GM12878 (cell line): ENCODE data around the gene FANCG. TPM values are rescaled to one million over a fixed set of nuclear protein-coding genes. Genes with fewer than 3 reads are reported as not detected.

Experiments used
- ATAC-seq: fragments of 200-7000 bp; cut with Tn5 transposase; 3 replicates; pipeline ENCODE4 v1.9.1; 2020; ENCODE audit warnings: mild to moderate bottlenecking, moderate library complexity
- BruUV-seq: library from RNA; stranded (reverse); fragments of 400-500 nt; replicated peaks from 2 replicates; lab custom pipeline; 2021; lab: Mats Ljungman, UMichigan
- CTCF ChIA-PET: fragments of 300-600 bp; sonication (Branson Sonifier 250); formaldehyde crosslinking; extraction: SDS; loops from one replicate; lab custom pipeline; 2021; ENCODE audit warnings: inconsistent platforms; lab: Yijun Ruan, JAX
- POLR2A ChIA-PET: fragments of 350-600 bp; formaldehyde crosslinking; extraction: SDS; loops from one replicate; lab custom pipeline; 2021; ENCODE audit warnings: inconsistent platforms; lab: Charles Lee
- RAD21 ChIA-PET: fragments of 300-600 bp; sonication (Branson Sonifier 250); formaldehyde crosslinking; loops from one replicate; lab custom pipeline; 2023; ENCODE audit warnings: antibody characterized with exemption; ENCODE audit not compliant: unreplicated experiment; lab: Charles Lee
- SMC1A ChIA-PET: fragments of 300-600 bp; sonication (Branson Sonifier 250); formaldehyde crosslinking; loops from one replicate; lab custom pipeline; 2023; ENCODE audit not compliant: unreplicated experiment, uncharacterized antibody; lab: Charles Lee
- DNase-seq: peaks from one replicate; pipeline ENCODE4 v3.0.0-alpha.2; 2011; ENCODE audit warnings: low read depth, low spot score
- FAIRE-seq: peaks from 3 replicates; lab custom pipeline; 2011; peaks lifted over from hg19 to GRCh38; lab: Jason Lieb, UNC
- H2AFZ ChIP-seq: 2 replicates; pipeline ENCODE4 v1.6.0; 2011; ENCODE audit warnings: low read depth, low read length, control low read depth; ENCODE audit not compliant: control insufficient read depth
- H3K27ac ChIP-seq: 2 replicates; pipeline ENCODE4 v1.5.1; 2011; ENCODE audit warnings: control low read depth; ENCODE audit not compliant: control insufficient read depth, insufficient read depth
- H3K27me3 ChIP-seq, 2 experiments: replicated peaks in 1 of 2; 2 replicates each; pipeline versions ENCODE4 v1.6.0 to v1.6.1; 2011; ENCODE audit warnings: low read length in 1 of 2; ENCODE audit not compliant: control insufficient read depth in 2 of 2, insufficient read depth in 2 of 2
- H3K36me3 ChIP-seq, 2 experiments: 2 replicates each; pipeline ENCODE4 v1.5.1; 2011; ENCODE audit warnings: low read length in 1 of 2; ENCODE audit not compliant: control insufficient read depth in 2 of 2, insufficient read depth in 2 of 2
- H3K4me1 ChIP-seq: 2 replicates; pipeline ENCODE4 v1.6.1; 2011; ENCODE audit warnings: mild to moderate bottlenecking, low read length, moderate library complexity, mixed read lengths; ENCODE audit not compliant: control insufficient read depth, insufficient read depth
- H3K4me2 ChIP-seq: 2 replicates; pipeline ENCODE4 v1.6.0; 2011; ENCODE audit warnings: control low read depth; ENCODE audit not compliant: control insufficient read depth, insufficient read depth
- H3K4me3 ChIP-seq: fragments of 200-600 bp; sonication (generic); 2 replicates; pipeline ENCODE4 v1.5.1; 2016
- H3K79me2 ChIP-seq: 2 replicates; pipeline ENCODE4 v1.6.0; 2011; ENCODE audit warnings: low read length; ENCODE audit not compliant: control insufficient read depth, insufficient read depth
- H3K9ac ChIP-seq: 2 replicates; pipeline ENCODE4 v1.8.0; 2011; ENCODE audit warnings: low read length, control low read depth, mixed read lengths; ENCODE audit not compliant: control insufficient read depth, insufficient read depth
- H3K9me3 ChIP-seq: replicated peaks from 3 replicates; pipeline ENCODE4 v1.5.1; 2011; ENCODE audit warnings: mild to moderate bottlenecking, low read length; ENCODE audit not compliant: control insufficient read depth, insufficient read depth
- H4K20me1 ChIP-seq: 2 replicates; pipeline ENCODE4 v1.6.0; 2011; ENCODE audit not compliant: control insufficient read depth, insufficient read depth
- CBX5 ChIP-seq: sonication (generic); IDR thresholded peaks from 2 replicates; pipeline ENCODE4 v1.6.1; 2016; ENCODE audit warnings: low read depth, moderate library complexity, mild to moderate bottlenecking, inconsistent platforms
- CEBPZ ChIP-seq: fragments of 150-350 bp; IDR thresholded peaks from 2 replicates; pipeline ENCODE4 v1.6.1; 2016; ENCODE audit warnings: low read depth, low read length
- EP300 ChIP-seq, 2 experiments: fragments of 150-350 bp in 1 of 2; IDR thresholded peaks; 2 replicates each; pipeline ENCODE4 v1.6.1; 2011 to 2012; ENCODE audit warnings: low read depth in 2 of 2, low read length in 2 of 2, borderline replicate concordance in 1 of 2, improper control_type of control experiment in 1 of 2, inconsistent platforms in 1 of 2; ENCODE audit not compliant: control insufficient read depth in 1 of 2
- GABPA ChIP-seq: IDR thresholded peaks from 2 replicates; pipeline ENCODE4 v1.6.1; 2014; ENCODE audit warnings: antibody characterized with exemption, low read depth, mild to moderate bottlenecking, inconsistent platforms
- SKIL ChIP-seq: fragments of 450-650 bp; IDR thresholded peaks from 2 replicates; pipeline ENCODE4 v1.6.1; 2017; ENCODE audit warnings: mild to moderate bottlenecking, low read depth, inconsistent platforms; ENCODE audit not compliant: poor library complexity, severe bottlenecking
- SMAD5 ChIP-seq: IDR thresholded peaks from 2 replicates; pipeline ENCODE4 v1.6.1; 2016; ENCODE audit warnings: antibody characterized with exemption, low read depth
- SREBF2 ChIP-seq: IDR thresholded peaks from 2 replicates; pipeline ENCODE4 v1.6.1; 2012; ENCODE audit warnings: mild to moderate bottlenecking, low read length
- SRF ChIP-seq, 2 experiments: IDR thresholded peaks; 2 replicates each; pipeline ENCODE4 v1.6.1; 2011; ENCODE audit warnings: low read depth in 2 of 2, low read length in 2 of 2, mild to moderate bottlenecking in 1 of 2, moderate library complexity in 1 of 2
- SUZ12 ChIP-seq: fragments of 200-600 bp; sonication (generic); IDR thresholded peaks from one replicate; pipeline ENCODE4 v1.6.1; 2018; ENCODE audit warnings: antibody characterized with exemption, mild to moderate bottlenecking; ENCODE audit not compliant: unreplicated experiment
- WGBS: methylation state at CpG from one replicate; pipeline ENCODE4 v1.1.6; 2016; ENCODE audit warnings: low lambda C conversion rate; ENCODE audit not compliant: insufficient replicate concordance, insufficient coverage; ENCODE audit errors: missing lambda C conversion rate; 5-methylcytosine and 5-hydroxymethylcytosine counted together
- in situ Hi-C: fragments of 300-500 bp; cut with MboI; formaldehyde crosslinking; loops from 9 replicates; pipeline ENCODE4 v1.14.3; 2018; ENCODE audit warnings: mixed read lengths
- intact Hi-C: fragments of 100-400 bp; cut with micrococcal nuclease; formaldehyde crosslinking; loops from one replicate; pipeline ENCODE4 v1.14.2; 2022; ENCODE audit not compliant: unreplicated experiment
- polyA plus RNA-seq, 11 experiments: library from polyadenylated mRNA; depleted of rRNA in 4 of 11; unstranded in 6 of 11; stranded (reverse) in 5 of 11; fragments of >200 nt; fragmentation: Nextera tagmentation in 4 of 11; fragmentation: Illumina TruSeq in 1 of 11; extraction: Ambion mirVana in 4 of 11; extraction: Trizol in 1 of 11; gene quantifications; 1 replicate in 1 of 11; 2 replicates in 10 of 11; pipeline versions ENCODE4 v1.2.1 to v1.2.3, GENCODE V29; 2011 to 2016; ENCODE audit warnings: inconsistent platforms in 2 of 11, missing spikeins in 2 of 11, low read depth in 1 of 11
- total RNA-seq, 4 experiments: library from RNA; depleted of rRNA in 3 of 4; stranded (reverse); fragments of >200 nt in 3 of 4; fragmentation: Illumina TruSeq in 1 of 4; extraction: Trizol in 1 of 4; gene quantifications; 2 replicates each; pipeline versions ENCODE4 v1.2.1 to v1.2.3, GENCODE V29; 2013 to 2021
- TF ChIP-seq, protein P1 (sequence below): IDR thresholded peaks from 2 replicates; pipeline ENCODE4 v1.6.1; 2012; ENCODE audit warnings: mild to moderate bottlenecking, low read depth, low read length

FANCG gene
- total and polyA plus RNA-seq, 10 of the 15 experiments (the other 5 are each of a cell fraction or from before 2014, with no cell fraction given) = 16.4 to 78.7 (median 45.4) TPM

DNA sequence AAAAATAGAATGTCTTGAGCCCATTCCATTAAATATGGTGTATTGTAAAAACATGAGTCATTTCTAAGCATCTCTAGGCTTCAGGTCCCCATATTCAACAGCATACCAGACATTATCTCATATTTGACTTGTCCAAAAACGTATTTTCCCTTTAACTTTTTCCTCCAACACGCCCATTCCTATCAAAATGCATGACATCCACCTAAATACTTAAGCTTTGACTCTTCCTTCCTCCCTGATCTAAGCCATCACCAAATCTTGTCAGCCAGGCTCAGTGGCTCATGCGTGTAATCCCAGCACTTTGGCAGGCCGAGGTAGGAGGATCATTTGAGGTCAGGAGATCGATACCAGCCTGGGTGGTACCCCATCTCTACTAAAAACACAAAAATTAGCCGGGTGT, 31.2 kb downstream of the FANCG start (continued):
- TF ChIP-seq CEBPZ (no peak), SMAD5 (no peak), SRF (IDR thresholded peaks at IDR 0.05; ENCODE audit: low read depth in 2 of 2, low read length in 2 of 2) (no peak)
- TF ChIP-seq, protein P1, sequence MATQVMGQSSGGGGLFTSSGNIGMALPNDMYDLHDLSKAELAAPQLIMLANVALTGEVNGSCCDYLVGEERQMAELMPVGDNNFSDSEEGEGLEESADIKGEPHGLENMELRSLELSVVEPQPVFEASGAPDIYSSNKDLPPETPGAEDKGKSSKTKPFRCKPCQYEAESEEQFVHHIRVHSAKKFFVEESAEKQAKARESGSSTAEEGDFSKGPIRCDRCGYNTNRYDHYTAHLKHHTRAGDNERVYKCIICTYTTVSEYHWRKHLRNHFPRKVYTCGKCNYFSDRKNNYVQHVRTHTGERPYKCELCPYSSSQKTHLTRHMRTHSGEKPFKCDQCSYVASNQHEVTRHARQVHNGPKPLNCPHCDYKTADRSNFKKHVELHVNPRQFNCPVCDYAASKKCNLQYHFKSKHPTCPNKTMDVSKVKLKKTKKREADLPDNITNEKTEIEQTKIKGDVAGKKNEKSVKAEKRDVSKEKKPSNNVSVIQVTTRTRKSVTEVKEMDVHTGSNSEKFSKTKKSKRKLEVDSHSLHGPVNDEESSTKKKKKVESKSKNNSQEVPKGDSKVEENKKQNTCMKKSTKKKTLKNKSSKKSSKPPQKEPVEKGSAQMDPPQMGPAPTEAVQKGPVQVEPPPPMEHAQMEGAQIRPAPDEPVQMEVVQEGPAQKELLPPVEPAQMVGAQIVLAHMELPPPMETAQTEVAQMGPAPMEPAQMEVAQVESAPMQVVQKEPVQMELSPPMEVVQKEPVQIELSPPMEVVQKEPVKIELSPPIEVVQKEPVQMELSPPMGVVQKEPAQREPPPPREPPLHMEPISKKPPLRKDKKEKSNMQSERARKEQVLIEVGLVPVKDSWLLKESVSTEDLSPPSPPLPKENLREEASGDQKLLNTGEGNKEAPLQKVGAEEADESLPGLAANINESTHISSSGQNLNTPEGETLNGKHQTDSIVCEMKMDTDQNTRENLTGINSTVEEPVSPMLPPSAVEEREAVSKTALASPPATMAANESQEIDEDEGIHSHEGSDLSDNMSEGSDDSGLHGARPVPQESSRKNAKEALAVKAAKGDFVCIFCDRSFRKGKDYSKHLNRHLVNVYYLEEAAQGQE = no peak

DNA sequence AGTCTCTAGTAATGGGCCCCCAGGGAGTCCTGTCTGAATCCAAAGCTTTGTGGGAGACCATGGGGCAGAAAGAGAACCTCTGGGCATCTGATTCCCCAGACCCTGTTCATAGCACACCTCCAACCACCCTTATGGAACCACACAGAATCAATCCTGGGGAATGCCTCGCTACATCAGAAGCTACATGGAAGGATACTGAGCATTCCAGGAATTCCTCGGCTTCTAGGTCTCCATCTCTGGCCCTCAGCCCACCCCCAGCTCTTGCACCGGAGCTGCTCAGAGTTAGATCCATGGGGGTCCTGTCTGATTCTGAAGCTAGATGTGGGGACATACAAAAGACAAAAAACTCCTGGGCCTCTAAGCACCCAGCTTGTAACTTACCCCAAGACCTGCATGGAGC, 35.7 kb downstream of the FANCG start:
- RAD21 ChIA-PET = interaction anchor here (1.0 kb wide), 2 partner anchors 59 to 144 kb away, joined by 3 read pairs; no protein-coding TSS in a partner anchor
- Histone ChIP-seq H3K4me2 (no peak overlapping the region), H3K79me2 (no peaks in the 10 kb centered on the region), H3K36me3 (no peaks in the 10 kb centered on the region; a peak in 1 of 4 replicates), H3K27ac (no peak overlapping the region), H3K9ac (no peak overlapping the region), H3K9me3 (no peaks in the 10 kb centered on the region), H2AFZ (no peak overlapping the region), H3K4me3 (no peak overlapping the region), H3K4me1 (no peaks in the 10 kb centered on the region), H4K20me1 (no peaks in the 10 kb centered on the region), H3K27me3 (no peaks in the 10 kb centered on the region)
- DNase-seq = no peak
- in situ Hi-C loops (no loop called here), intact Hi-C loops (no loop called here)
- BruUV-seq = no TSS peak
- SMC1A ChIA-PET = no interaction called here
- no peak for FAIRE-seq
- CTCF ChIA-PET = interaction anchor here (1.3 kb wide), 1 partner anchor 145 kb away, joined by 4 read pairs; no protein-coding TSS in a partner anchor
- no peak for ATAC-seq
- 98% methylated on average over 3 of the region's 3 CpGs for WGBS
- POLR2A ChIA-PET = no interaction called here
- TF ChIP-seq SUZ12 (no peak), SKIL (no peak), SREBF2 (no peak), GABPA (no peak), EP300 (IDR thresholded peaks at IDR 0.05; ENCODE audit: borderline replicate concordance in 1 of 2, control insufficient read depth in 1 of 2, low read depth in 2 of 2, low read length in 2 of 2) (no peak), CBX5 (no peak)
